GM19043 (cell line): Measurements from ENCODE around the gene C10orf90.

ENCODE experiments used
- ATAC-seq: cut with Tn5 transposase; IDR thresholded peaks from one replicate; pipeline ENCODE4 v1.9.1; 2021; ENCODE audit warnings: low read depth; ENCODE audit not compliant: unreplicated experiment

C10orf90 gene

DNA sequence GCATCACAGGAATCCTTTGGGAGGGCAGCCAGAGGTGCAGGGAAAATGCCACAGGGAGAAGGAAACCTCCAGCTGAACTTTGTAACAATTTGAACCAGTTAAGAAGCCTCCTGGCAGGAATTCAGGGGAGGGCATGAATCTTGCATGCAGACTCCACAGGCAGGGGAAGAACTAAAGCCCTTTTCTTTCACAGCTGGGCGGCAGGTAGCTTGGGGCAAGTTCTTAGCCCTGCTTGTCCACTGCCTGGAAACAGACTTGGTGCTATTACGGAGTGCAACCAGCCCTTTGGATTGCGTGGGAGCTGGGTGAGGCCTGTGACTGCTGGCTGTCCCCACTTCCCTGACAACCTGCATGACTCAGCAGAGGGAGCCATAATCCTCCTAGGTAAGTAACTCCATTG, 230.6 kb downstream of the C10orf90 start:
- no peak for ATAC-seq

DNA sequence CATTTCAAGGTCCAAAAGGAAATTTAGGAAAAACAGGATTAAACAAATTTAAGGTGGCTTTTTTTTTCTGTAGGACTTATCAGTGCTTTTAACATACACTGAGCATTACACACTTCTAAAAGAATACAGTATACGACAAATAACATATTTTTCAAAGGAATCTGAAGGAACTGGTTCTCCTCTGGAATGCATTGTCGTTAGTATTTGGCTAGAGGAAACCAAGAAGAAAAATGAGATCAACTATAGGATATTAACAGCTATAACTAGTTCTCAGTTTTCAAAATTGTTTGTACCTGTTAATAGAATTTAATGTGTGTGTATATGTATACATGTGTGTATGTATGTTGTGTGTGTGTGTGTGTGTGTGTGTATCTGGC, 232.1 kb downstream of the C10orf90 start:
- ATAC-seq = no peak

DNA sequence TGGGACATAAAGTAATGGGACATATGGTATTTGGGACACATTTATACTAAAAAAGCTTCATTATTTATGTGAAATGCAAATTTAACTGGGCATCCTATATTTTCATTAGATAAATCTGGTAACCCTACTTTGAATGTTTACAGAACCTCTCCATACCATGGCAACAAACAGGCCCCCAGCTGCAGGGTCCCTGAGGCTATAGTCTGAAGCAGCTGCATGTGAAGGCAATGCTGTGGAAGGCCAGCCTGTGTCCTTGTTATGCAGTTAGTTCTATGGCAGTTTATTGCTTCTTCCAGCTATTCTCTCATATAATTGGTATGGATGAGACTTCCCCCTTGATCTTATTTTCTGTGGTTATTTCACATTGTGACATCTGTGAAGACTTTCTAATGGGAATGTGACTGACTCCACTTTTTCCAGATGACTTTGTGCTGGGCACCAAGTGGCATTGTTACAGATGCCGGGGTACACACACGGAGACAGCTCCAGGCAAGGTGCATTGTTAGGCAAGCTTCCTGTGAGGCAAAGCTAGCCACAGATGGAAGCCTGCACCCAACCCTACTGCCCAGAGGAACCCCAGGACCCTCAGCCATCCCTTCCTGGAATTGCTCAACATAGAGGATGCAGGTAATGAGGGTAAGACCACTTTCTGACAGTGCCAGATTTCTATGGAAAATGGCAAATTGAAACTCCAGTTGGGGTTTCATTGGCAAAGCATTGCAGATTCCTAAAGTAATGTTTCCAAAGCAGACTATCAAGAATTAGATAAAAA, 232.7 kb downstream of the C10orf90 start:
- no peak for ATAC-seq

DNA sequence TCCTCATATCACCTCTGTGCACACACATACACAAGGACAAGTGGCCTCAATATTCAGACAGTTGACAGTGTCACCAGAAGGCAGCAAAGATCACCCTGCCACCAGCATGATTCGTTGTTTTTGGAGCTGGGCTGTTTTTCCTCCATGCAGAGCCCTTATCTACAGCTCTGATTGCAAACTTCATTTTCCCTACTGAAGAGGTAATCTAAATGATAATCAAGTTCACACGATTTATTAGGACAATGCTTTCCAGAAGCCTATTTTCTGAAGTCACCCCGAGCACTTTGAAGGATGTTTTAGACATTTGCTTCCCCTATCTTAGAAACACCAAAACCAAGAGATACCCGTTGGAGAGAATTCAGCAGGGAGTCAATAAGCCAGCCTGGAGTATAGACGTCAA, 236.3 kb downstream of the C10orf90 start:
- no peak for ATAC-seq

DNA sequence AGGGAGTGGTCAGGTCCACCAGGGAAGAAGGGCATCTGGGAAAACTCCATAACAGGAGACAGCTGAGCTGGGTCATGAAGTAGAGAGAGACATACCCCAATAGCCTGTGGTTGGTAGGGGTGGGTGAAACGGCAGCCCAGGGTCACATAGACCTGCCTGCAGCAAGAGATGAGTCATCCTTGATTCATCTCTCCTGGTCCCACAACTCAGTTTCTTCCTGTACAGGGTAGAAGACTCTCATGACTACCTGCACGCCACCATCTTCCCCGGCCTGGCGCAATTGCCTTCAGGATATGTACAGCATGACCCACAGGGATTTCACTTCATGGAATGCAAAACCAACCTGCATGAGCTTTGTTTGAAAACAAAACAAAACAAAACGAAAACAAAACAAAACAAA, 237.1 kb downstream of the C10orf90 start:
- no peak for ATAC-seq

DNA sequence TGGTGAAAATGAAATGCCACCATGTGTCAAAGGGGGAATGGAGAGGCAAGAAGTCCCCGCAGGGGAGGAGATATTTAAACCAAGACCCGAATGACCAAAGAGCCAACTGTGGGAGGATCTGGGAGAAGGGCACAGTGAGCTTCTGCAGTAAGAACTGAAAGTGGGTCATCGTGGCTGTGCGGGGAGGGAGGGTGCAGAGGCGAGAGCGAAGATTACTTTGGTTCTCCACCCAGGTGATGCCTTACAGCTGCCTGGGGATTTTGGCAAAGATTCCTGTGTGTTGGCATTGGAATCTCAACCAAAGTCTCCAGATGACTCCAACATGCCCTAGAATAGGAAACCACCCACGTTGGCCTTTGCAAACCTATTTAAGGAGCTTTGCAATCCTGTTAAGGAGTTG, 238.0 kb downstream of the C10orf90 start:
- ATAC-seq = no peak

DNA sequence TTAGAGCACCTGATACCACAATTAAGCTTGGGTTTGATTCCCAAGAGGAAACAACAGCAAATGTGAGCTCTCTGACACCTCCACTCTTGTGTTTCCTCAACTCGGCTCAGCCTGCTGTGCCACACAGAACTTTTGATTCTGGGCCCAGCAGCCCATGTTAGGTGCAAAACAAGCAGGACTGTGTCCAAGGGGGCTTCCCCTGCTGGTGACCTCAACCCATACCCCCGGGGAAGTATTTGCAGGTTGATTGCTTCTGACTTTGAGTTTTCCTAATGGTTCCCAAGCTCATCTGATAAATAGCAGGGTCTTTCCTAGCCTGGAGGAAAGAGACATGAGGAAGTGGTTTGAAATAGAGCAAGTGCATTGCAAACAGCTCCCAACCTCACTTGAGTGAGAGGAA, 238.7 kb downstream of the C10orf90 start:
- no peak for ATAC-seq

DNA sequence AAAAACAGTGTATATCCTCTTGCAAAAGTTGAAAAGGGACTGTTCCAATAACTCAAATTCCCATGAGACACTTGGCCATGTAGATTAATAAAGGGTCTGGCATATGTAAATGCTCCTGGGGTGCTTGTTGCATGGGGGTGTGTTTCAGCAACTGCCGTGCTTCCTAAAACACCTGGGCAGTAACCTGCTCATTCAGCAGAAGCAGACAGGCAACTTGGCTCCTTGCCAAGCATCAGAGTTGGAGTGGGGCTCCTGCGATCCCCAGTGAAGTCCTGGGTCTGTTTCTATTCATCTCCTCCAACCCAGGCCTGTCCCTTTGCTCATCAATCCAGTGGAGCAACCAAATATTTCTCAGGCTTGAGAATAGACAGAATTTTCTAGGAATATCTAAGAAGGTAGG, 240.0 kb downstream of the C10orf90 start:
- no peak for ATAC-seq

DNA sequence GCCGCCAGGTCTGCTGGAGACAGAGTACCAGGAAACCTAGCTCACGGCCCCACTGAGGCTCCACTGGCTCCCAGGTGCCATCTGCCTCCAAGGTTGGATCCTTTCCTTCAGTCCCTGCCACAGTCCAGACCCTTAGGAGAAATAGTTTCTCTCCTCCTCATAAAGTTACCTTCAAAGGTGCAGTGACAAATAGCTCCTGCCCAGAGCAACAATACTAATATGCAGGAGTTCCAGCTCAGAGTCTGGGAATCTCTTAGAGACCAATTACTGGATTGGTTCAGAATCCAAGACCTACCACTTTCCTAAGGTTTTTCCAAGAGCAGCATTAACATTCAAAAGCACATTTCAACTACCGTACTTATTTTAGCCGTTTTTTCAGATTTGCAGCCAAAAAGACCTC, 241.2 kb downstream of the C10orf90 start:
- no peak for ATAC-seq

DNA sequence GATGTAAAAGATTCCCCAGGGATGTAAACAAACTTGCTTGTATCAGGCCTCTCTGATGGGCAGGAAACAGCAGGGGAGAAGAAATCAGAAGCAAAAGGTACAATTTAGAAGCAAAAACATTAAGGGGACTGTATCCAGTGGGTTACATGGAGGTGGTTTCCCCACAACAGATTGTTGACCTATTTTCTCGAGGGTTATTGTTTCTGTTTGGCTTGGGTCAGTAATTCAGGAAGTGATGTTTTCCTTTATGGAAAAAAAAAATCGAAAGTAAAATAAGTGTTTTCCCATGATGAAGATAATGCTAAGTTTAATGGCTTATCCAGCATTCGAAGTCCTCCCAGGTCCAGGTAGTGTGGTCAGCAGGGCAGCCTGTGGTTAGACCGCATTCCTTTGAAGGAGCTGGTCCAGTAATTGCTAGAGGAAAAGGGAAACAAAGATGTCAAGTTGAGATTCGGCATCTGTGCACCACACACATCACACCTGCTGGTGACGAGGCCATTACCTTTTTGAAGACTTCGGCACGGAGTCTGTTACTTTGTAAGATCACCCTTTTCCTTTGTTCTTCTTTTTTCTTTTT, 244.9 kb downstream of the C10orf90 start:
- ATAC-seq = no peak

DNA sequence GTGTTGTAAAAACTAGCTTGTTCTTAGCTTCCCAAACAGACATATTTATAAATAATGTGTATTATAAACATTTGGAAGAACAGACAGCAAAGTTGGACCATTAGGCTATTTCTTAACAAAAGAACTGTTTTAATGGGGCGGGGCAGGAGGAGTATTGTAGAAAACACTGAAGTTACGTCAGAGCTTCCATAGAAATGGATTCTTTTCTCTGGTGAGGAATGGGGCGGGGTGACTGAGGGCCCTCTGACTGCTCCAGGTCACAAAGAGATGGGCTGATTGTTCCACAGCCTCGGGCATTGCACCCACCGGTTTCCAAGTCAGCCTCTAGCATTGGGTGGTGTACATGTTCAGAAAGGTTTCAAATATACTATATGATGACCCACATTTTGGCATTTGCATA, 245.5 kb downstream of the C10orf90 start:
- ATAC-seq = no peak

DNA sequence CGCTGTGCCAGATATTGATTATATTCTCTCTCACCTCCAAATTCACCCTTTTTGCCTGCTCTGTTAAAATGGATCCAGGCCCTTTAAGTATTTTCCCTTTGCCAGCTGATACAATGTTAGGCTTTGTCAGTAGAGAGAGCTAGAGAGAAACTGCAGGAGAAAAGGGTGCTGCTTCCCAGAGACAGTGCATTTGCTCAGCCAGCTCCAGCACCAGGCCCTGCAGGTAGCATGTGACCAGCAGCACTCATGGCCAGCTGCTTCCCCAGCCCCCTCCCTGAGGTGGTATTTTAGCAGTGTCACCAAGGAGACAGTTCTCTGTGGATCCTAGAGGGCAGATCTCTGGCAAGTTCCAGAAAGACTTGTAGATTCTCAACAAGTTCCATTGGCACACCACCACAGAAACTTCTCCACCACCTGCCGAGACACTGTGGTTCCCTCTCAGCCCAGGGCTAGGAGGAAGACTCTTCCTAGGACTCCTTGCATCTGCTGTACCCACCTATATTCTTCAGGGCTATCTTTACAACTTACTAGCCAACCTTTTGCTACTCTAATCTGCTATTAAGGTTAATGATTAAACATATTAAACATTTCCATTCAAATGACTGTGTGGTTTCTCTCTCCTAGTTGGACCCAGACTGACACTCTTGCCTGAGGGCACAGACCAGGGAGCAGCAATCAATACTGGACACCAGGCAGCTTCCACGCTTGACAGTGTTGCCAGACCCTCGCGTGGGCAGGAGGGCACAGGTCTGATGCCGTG, 246.6 kb downstream of the C10orf90 start:
- ATAC-seq = no peak

DNA sequence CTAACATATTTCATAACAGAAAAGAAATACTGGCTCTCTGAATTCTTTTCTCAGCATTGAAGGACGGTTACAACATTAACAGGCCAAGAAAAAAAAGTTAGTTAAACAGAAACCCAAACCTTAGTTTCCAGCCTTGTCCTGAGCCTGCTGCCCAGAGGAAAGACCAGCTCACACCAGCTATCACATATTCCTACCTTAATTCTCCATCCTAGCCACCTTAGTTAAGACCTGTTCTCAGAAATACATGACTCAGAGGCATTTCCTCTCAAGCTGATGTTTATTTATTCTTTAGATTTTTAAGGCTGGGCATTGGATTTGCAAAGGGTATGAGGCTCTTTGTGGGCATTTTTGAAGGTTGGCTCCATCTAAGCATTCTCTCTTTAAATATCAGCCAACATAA, 247.9 kb downstream of the C10orf90 start:
- no peak for ATAC-seq

DNA sequence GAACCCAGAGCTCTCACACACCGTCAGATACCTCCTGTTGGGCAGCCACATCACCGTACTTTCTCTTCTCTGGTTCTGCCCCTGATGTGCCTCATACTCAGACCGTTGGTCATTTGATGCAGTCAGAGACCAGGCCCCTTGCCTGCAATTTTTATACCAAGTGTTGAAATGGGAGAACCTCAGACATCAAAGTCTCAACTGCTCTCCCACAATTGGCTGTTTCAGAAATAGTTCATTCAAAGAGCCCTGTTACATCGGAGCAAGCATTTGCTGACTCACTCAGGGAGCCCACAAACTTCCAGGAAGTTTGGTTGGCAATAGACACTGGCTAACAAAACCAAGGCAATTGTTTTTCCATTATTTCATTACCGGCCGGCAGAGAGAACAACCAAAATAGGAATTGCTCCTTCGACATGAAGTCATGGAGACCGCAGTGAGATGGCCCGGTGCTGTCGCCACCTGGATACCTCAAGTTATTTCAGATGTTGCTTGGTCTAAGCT, 248.7 kb downstream of the C10orf90 start:
- ATAC-seq = no peak

DNA sequence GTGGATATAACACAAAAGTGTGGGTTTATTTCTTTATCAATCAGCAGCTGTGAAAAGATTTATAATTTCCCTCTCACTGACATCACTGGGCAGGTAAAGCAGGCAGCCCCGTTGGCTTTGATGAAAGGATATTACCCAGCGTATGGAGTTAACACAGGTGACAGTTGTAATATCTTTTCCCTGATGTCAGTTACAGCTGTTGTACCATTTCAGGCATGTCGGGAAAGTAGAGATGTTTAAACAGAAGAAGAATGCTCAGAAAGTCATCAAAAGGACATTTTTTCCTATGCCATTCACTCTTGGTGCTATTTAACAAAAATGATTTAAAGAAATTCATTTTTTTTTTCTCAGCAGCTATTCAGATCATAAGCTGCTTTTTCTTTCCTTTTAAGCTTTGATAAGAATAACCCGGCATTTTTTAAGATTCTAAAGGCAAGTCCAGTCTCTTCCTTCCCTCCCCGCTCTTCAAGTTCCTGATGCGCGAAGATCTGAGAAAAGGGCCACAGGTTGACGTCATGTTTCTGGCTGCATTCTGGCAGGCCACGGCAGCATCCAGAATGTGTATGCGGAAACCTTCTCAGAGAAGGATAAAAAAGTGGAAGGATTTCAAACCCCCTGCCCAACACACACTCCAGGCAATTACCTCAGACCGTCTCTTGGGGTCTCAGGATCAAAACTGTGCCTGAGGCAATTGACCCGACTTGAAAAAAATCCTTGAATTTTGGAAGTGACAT, 249.8 kb downstream of the C10orf90 start:
- no peak for ATAC-seq

DNA sequence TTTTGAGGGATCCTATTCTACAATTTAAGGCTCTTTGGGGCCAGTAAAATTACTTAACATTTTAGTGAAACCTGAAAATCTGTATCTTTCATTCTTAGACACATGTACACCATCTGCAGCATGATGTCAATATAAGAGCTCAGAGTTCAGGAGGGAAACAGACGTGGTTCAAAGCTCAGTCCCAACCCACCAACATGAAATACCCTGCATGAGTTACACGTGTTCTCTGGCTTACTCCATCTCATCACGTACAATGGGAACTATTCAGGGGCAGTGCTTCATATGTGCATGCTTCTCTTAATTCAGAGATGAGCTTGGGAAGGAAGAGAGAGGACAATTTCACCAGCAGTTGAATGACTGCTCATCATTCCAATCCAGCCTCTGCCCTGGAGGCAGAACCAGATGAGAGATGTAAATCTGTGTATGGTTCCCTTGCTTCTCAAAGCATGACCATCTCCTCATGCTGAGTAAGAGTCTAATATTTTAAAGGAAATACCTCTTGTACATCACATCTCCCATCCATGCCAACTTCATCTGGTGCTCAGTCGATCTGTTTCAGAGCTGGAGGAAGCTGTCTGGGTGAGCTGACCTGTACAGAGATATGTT, 253.2 kb downstream of the C10orf90 start:
- ATAC-seq = no peak

DNA sequence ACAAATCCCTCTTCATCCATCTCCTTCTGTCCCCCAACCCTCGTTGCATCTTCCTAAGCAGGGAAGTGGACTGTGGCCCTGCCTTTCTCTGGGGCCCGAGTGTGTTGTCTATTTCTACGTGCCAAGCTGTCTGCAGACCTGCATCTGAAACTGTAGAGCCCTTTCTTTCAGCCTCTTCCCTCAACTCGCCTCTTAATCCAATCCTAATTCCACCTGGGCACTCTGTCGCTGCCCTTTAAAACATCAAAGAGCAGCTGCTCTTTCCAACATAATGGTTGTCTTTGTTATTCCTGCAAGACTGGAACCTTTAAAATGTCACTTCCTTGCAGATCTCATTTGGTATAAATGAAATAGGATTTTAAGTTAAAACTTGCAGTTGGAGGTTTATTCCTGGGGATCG, 260.7 kb downstream of the C10orf90 start:
- no peak for ATAC-seq

DNA sequence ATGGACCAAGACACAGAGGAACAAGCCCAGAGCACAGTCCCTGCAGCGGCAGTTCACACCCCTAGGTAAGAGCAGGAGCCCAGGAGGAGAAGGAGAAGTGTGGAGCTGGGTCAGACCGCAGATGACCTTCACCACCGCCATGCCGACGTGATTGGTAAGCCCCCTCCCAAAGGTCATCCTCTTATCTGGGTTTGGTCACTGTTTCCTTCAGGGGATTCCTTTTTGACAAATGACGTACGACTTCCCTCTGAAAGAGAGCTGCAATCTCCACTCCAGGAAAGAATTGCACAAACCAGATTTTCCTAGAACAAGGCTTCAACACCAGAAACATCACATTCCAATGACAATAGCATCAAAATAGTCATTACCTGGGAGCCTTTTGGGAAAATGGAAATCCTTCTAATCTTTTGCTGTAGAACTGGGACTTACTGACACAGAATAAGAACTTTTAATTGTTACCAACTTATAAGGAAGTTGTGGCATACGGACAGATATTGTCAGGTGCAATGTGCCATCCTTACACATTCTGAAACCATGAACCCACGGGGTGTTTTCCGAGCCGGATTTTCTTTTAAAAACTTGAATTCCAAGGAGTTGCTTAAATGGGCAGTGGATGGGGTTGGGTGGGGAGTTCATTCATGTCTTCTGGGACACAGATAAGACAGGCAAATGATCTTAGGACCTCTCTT, 261.4 kb downstream of the C10orf90 start:
- no peak for ATAC-seq

DNA sequence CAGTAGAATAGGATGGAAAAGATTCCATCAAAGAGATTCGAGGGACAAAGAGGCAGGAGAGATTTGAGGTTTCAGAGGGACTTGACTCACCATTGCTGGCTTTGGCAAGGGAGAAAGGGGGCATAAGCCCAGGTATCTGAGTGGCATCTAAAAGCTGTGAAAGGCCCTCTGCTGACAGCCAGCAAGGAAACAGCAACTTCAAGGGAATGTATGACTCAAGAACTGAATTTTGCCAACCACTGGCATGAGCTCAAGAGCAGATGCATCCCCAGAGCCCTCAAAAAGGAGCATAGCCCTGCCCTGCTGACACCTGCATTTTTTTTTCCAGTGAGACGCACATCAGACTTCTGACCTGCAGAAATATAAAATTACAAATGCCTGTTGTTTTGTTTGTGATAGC, 262.7 kb downstream of the C10orf90 start:
- ATAC-seq = no peak

DNA sequence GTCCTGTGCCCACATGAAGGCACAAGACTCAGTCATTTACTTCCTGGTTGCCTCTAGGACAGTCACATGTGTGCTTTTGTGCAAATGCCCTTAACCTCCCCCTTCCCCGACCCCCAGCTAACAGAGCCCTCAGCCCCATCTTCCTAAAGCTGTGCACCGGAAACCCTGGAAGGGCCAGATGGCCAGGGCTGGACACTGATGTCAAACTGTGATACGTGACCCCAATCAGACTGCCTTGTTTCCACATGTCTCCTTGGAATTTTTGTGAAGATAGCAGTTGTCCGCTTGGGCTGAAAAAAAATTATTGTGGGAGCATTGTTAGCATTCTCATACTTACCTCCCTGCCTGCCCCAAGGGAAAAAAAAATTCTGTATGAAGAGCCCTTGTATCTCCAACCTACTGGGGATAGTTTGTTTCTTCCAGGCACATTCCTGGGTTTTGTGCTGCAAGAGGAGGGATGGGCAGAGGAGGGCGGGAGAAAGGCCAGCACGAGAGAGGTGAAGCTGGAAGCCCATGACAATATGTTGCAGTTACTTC, 265.2 kb downstream of the C10orf90 start:
- no peak for ATAC-seq
